NB4 (cell line): ENCODE results near the gene PDHX.

Source experiments
- DNase-seq: peaks from one replicate; pipeline ENCODE4 v3.0.0; 2010; ENCODE audit warnings: low read depth
- H3K4me3 ChIP-seq: one replicate; pipeline ENCODE4 v1.5.1; 2011; ENCODE audit warnings: mild to moderate bottlenecking, low read depth, low read length, moderate library complexity
- CTCF ChIP-seq: IDR thresholded peaks from one replicate; pipeline ENCODE4 v1.5.1; 2012; ENCODE audit warnings: low read depth, low read length
- MAX ChIP-seq: IDR thresholded peaks from 2 replicates; pipeline ENCODE4 v1.6.1; 2011; ENCODE audit warnings: low read depth, low read length
- MYC ChIP-seq: IDR thresholded peaks from 2 replicates; pipeline ENCODE4 v1.6.1; 2011; ENCODE audit warnings: low read depth, low read length
- POLR2A ChIP-seq: IDR thresholded peaks from 2 replicates; pipeline ENCODE4 v1.6.1; 2011; ENCODE audit warnings: mild to moderate bottlenecking; ENCODE audit not compliant: insufficient read length; ENCODE audit errors: extremely low read depth

Gene PDHX

GRCh38 chr11:35029979-35030682, 113.7 kb downstream of the PDHX start:
- H3K4me3 ChIP-seq = peak overlapping the region; percentile 25
- peak; percentile 75 for DNase-seq
- TF ChIP-seq MYC (no peak), CTCF (no peak), MAX (no peak), POLR2A (no peak)

GRCh38 chr11:35030716-35031213, 114.3 kb downstream of the PDHX start:
- no peak overlapping the region for H3K4me3 ChIP-seq
- peak; percentile 87 for DNase-seq
- TF ChIP-seq MYC (no peak), CTCF (no peak), MAX (0 out of 2 replicates have a peak, but pooled peaks have one; percentile 25), POLR2A (no peak)

- no peak for DNase-seq
- no peak for TF ChIP-seq MAX
- no peak for TF ChIP-seq CTCF
- no peak for TF ChIP-seq POLR2A
- no peak for TF ChIP-seq MYC
- no peak overlapping the region for H3K4me3 ChIP-seq
Observed at GRCh38 chr11:35031346-35031745, 114.9 kb downstream of the PDHX start.

- no peak overlapping the region for H3K4me3 ChIP-seq
- no peak for TF ChIP-seq POLR2A
- no peak for TF ChIP-seq CTCF
- no peak for TF ChIP-seq MAX
- TF ChIP-seq MYC = no peak
- DNase-seq = no peak
Observed at GRCh38 chr11:35031867-35032266, 115.4 kb downstream of the PDHX start.

GRCh38 chr11:35033011-35033410, 116.6 kb downstream of the PDHX start:
- DNase-seq = no peak
- TF ChIP-seq CTCF (no peak), POLR2A (no peak), MAX (no peak), MYC (no peak)
- no peak overlapping the region for H3K4me3 ChIP-seq
